Activated CD8-positive, alpha-beta memory T cell treated with anti-CD3 and anti-CD28 coated beads, Interleukin-2, amount 10 ng/mL, durations not matched to agents 7 days and 5 days (primary cell): ENCODE data around the gene KCNK1. TPM values are rescaled to one million over a fixed set of nuclear protein-coding genes. Genes with fewer than 3 reads are reported as not detected.

Experiments used
- ATAC-seq: fragments of 150-1000 bp; cut with Tn5 transposase; one replicate; pipeline ENCODE4 v1.10.0; 2021; ENCODE audit warnings: moderate library complexity
- CTCF ChIA-PET: fragments of 350-600 bp; sonication (Branson Sonifier 250); formaldehyde crosslinking; loops from one replicate; lab custom pipeline; 2021; ENCODE audit warnings: antibody characterized with exemption; lab: Charles Lee
- DNase-seq: peaks from one replicate; pipeline ENCODE4 v3.0.0-alpha.2; 2020
- H3K27ac Mint-ChIP-seq: one replicate; pipeline ENCODE4 v1.8.0; 2021; ENCODE audit warnings: mild to moderate bottlenecking, mixed read lengths
- H3K27me3 Mint-ChIP-seq: one replicate; pipeline ENCODE4 v1.8.0; 2021; ENCODE audit warnings: mixed read lengths
- H3K36me3 Mint-ChIP-seq: one replicate; pipeline ENCODE4 v1.8.0; 2021; ENCODE audit warnings: mild to moderate bottlenecking, mixed read lengths
- H3K4me1 Mint-ChIP-seq: one replicate; pipeline ENCODE4 v1.8.0; 2021; ENCODE audit warnings: mixed read lengths
- H3K4me3 Mint-ChIP-seq: one replicate; pipeline ENCODE4 v1.8.0; 2021; ENCODE audit warnings: mild to moderate bottlenecking, moderate library complexity, mixed read lengths
- H3K9me3 Mint-ChIP-seq: one replicate; pipeline ENCODE4 v1.8.0; 2022; ENCODE audit warnings: low read depth, mixed read lengths
- microRNA-seq: library from miRNA; unstranded; fragments of <30 nt; microRNA quantifications from one replicate; pipeline ENCODE4 v1.2.0, GENCODE V29; 2022
- total RNA-seq, 2 experiments: library from RNA; stranded (reverse); gene quantifications; one replicate each; pipeline ENCODE4 v1.2.3, GENCODE V29; 2021

KCNK1 gene
- total RNA-seq, 2 experiments from 2014 or later, result 0.61 to 1.5 TPM

GRCh38 chr1:233721004-233721595 is 107.2 kb downstream of the KCNK1 start:
- DNase-seq (no peak), ATAC-seq (no peak)
- H3K9me3 Mint-ChIP-seq, result no peaks in the 10 kb centered on the region
- no peak overlapping the region for H3K4me3 Mint-ChIP-seq
- H3K27ac Mint-ChIP-seq, result no peak overlapping the region
- no peaks in the 10 kb centered on the region for H3K27me3 Mint-ChIP-seq
- CTCF ChIA-PET, result no interaction called here
- H3K4me1 Mint-ChIP-seq, result no peaks in the 10 kb centered on the region
- no peaks in the 10 kb centered on the region for H3K36me3 Mint-ChIP-seq

Small RNAs within 50 kb of the gene (microRNA-seq; reads per million reads assigned to microRNA genes)
- gene MIR4427, result not detected
